Activated CD4-positive, alpha-beta T cell treated with anti-CD3 and anti-CD28 coated beads for 36 hours (primary cell): ENCODE data around the gene ZNF598. TPM values are rescaled to one million over a fixed set of nuclear protein-coding genes. Genes with fewer than 3 reads are reported as not detected.

Experiments used
- ATAC-seq: fragments of 200-7000 bp; cut with Tn5 transposase; one replicate; pipeline ENCODE4 v1.10.0; 2021; ENCODE audit warnings: mild to moderate bottlenecking, moderate library complexity
- CTCF ChIA-PET: fragments of 350-600 bp; sonication (Branson Sonifier 250); formaldehyde crosslinking; loops from one replicate; lab custom pipeline; 2021; ENCODE audit warnings: antibody characterized with exemption; lab: Charles Lee
- POLR2A ChIA-PET: fragments of 350-600 bp; sonication (Branson Sonifier 250); formaldehyde crosslinking; loops from one replicate; lab custom pipeline; 2021; ENCODE audit warnings: antibody characterized with exemption, inconsistent platforms; lab: Charles Lee
- DNase-seq: peaks from one replicate; pipeline ENCODE4 v3.0.0-alpha.2; 2020
- H3K27ac Mint-ChIP-seq: one replicate; pipeline ENCODE4 v1.8.0; 2021; ENCODE audit warnings: mixed read lengths
- H3K27me3 Mint-ChIP-seq: one replicate; pipeline ENCODE4 v1.8.0; 2021; ENCODE audit warnings: mixed read lengths
- H3K36me3 Mint-ChIP-seq: one replicate; pipeline ENCODE4 v1.8.0; 2021; ENCODE audit warnings: low read depth, mixed read lengths
- H3K4me1 Mint-ChIP-seq: one replicate; pipeline ENCODE4 v1.8.0; 2021; ENCODE audit warnings: mixed read lengths
- H3K4me3 Mint-ChIP-seq: one replicate; pipeline ENCODE4 v1.8.0; 2021; ENCODE audit warnings: mild to moderate bottlenecking, moderate library complexity, mixed read lengths
- H3K9me3 Mint-ChIP-seq: one replicate; pipeline ENCODE4 v1.8.0; 2021; ENCODE audit warnings: low read depth, mixed read lengths
- intact Hi-C, 2 experiments: fragments of 100-400 bp; cut with DNase I in 1 of 2; cut with micrococcal nuclease in 1 of 2; formaldehyde crosslinking; loops; one replicate each; pipeline versions ENCODE4 v1.14.2 to v1.15.1; 2022 to 2024; cut with DNase I, micrococcal nuclease
- total RNA-seq, 2 experiments: library from RNA; stranded (reverse); gene quantifications; one replicate each; pipeline ENCODE4 v1.2.3, GENCODE V29; 2021

ZNF598 gene
- total RNA-seq, 2 experiments from 2014 or later: 64.6 to 69.8 TPM

GRCh38 chr16:2047330-2048115 is 37.9 kb upstream of the ZNF598 start, which contains the start of the genes NTHL1 and TSC2:
Gene NTHL1 (minus strand): TSS chr16:2047834. CDS start chr16:2047823, 11 bp downstream.
Gene TSC2 (plus strand): TSS chr16:2047985. CDS start chr16:2048616, 631 bp downstream.
- peaks cover 18% of the 10 kb centered on the region for H3K4me1 Mint-ChIP-seq
- peak; percentile 97 for ATAC-seq
- H3K9me3 Mint-ChIP-seq: no peaks in the 10 kb centered on the region
- POLR2A ChIA-PET: interaction anchor here (0.6 to 1.5 kb wide), 3 partner anchors 83 to 205 kb away, joined by 8 to 12 read pairs (median 8); partner anchors contain the start of genes RPS2 and TRAF7
- CTCF ChIA-PET: interaction anchor here (0.6 to 1.9 kb wide), 12 partner anchors 18 to 569 kb away, joined by 3 to 8 read pairs (median 4); partner anchors contain the start of genes PKD1, RPS2 and TRAF7
- intact Hi-C loops: loop anchor here in 1 of 2 experiments (1.0 to 5.0 kb wide), 19 partner anchors 24 to 977 kb away; partner anchors contain the start of genes ABCA3, ATP6V0C, CCNF and E4F1
- H3K27me3 Mint-ChIP-seq: no peaks in the 10 kb centered on the region
- DNase-seq: peak; percentile 97
- H3K36me3 Mint-ChIP-seq: peaks cover 1% of the 10 kb centered on the region
- peak within 1 kb of the TSS; percentile 85 for H3K27ac Mint-ChIP-seq
- H3K4me3 Mint-ChIP-seq: peak within 1 kb of the TSS; percentile 89

GRCh38 chr16:2046893-2047329 is 37.3 kb upstream of the ZNF598 start:
- Mint-ChIP-seq H3K27me3 (no peaks in the 10 kb centered on the region), H3K36me3 (peaks cover 1% of the 10 kb centered on the region), H3K9me3 (no peaks in the 10 kb centered on the region), H3K27ac (peak overlapping the region; percentile 85), H3K4me3 (peak overlapping the region; percentile 89), H3K4me1 (peaks cover 18% of the 10 kb centered on the region)
- ATAC-seq: no peak
- intact Hi-C loops: loop anchor here in 1 of 2 experiments (1.0 to 5.0 kb wide), 18 partner anchors 24 to 978 kb away; partner anchors contain the start of genes ABCA3, CCNF, E4F1 and JPT2
- no peak for DNase-seq
- CTCF ChIA-PET: interaction anchor here (0.6 to 1.9 kb wide), 5 partner anchors 89 to 569 kb away, joined by 3 to 8 read pairs (median 4); partner anchors contain the start of genes PKD1 and TRAF7
- POLR2A ChIA-PET: interaction anchor here (0.6 to 1.5 kb wide), 3 partner anchors 20 to 220 kb away, joined by 3 to 8 read pairs (median 3); partner anchors contain the start of genes FAHD1, NHERF2 and RPS2

GRCh38 chr16:2045965-2046892 is 36.6 kb upstream of the ZNF598 start:
- H3K27ac Mint-ChIP-seq: peak overlapping the region; percentile 31
- intact Hi-C loops: loop anchor here in 1 of 2 experiments (2.0 to 5.0 kb wide), 5 partner anchors 81 to 979 kb away; partner anchors contain the start of genes CCNF, MAPK8IP3, RPS2 and THOC6
- H3K27me3 Mint-ChIP-seq: no peaks in the 10 kb centered on the region
- H3K36me3 Mint-ChIP-seq: peaks cover 1% of the 10 kb centered on the region
- ChIA-PET POLR2A (interaction anchor here (0.6 to 1.5 kb wide), 3 partner anchors 19 to 219 kb away, joined by 3 to 8 read pairs (median 3); partner anchors contain the start of genes FAHD1, NHERF2 and RPS2), CTCF (interaction anchor here (1.0 to 1.9 kb wide), 2 partner anchors 90 to 94 kb away, joined by 3 to 4 read pairs; partner anchors contain the start of gene PKD1)
- no peaks in the 10 kb centered on the region for H3K9me3 Mint-ChIP-seq
- peak overlapping the region; percentile 89 for H3K4me3 Mint-ChIP-seq
- DNase-seq (no peak), ATAC-seq (no peak)
- H3K4me1 Mint-ChIP-seq: peaks cover 18% of the 10 kb centered on the region

- no peak overlapping the region for H3K4me3 Mint-ChIP-seq
- no peak for ATAC-seq
- intact Hi-C loops: no loop called here
These were observed 34.9 kb upstream of the ZNF598 start for GRCh38 chr16:2044541-2044940.

GRCh38 chr16:2043667-2044451 is 34.2 kb upstream of the ZNF598 start:
- Mint-ChIP-seq H3K27ac (no peak overlapping the region), H3K4me3 (no peak overlapping the region), H3K36me3 (peaks cover 1% of the 10 kb centered on the region), H3K9me3 (no peaks in the 10 kb centered on the region), H3K4me1 (peaks cover 14% of the 10 kb centered on the region), H3K27me3 (no peaks in the 10 kb centered on the region)
- DNase-seq: no peak
- intact Hi-C loops: no loop called here
- CTCF ChIA-PET: no interaction called here
- POLR2A ChIA-PET: no interaction called here
- ATAC-seq: no peak

More at GRCh38 chr16:2044541-2044940, 34.9 kb upstream of the ZNF598 start:
- CTCF ChIA-PET: no interaction called here
- POLR2A ChIA-PET: no interaction called here
- Mint-ChIP-seq H3K27ac (no peak overlapping the region), H3K36me3 (peaks cover 1% of the 10 kb centered on the region), H3K27me3 (no peaks in the 10 kb centered on the region), H3K9me3 (no peaks in the 10 kb centered on the region), H3K4me1 (peaks cover 18% of the 10 kb centered on the region)
- no peak for DNase-seq

GRCh38 chr16:2042986-2043666 is 33.5 kb upstream of the ZNF598 start:
- Mint-ChIP-seq H3K36me3 (peaks cover 1% of the 10 kb centered on the region), H3K9me3 (no peaks in the 10 kb centered on the region), H3K4me3 (no peak overlapping the region), H3K27me3 (no peaks in the 10 kb centered on the region), H3K4me1 (peaks cover 8% of the 10 kb centered on the region), H3K27ac (no peak overlapping the region)
- ATAC-seq: no peak
- DNase-seq: no peak
- POLR2A ChIA-PET: no interaction called here
- intact Hi-C loops: no loop called here
- CTCF ChIA-PET: no interaction called here

GRCh38 chr16:2042171-2042985 is 32.8 kb upstream of the ZNF598 start:
- H3K27me3 Mint-ChIP-seq: no peaks in the 10 kb centered on the region
- H3K4me3 Mint-ChIP-seq: no peak overlapping the region
- ChIA-PET POLR2A (no interaction called here), CTCF (no interaction called here)
- H3K27ac Mint-ChIP-seq: no peak overlapping the region
- no peak for DNase-seq
- H3K36me3 Mint-ChIP-seq: peaks cover 1% of the 10 kb centered on the region
- intact Hi-C loops: no loop called here
- ATAC-seq: no peak
- H3K4me1 Mint-ChIP-seq: peaks cover 8% of the 10 kb centered on the region
- H3K9me3 Mint-ChIP-seq: no peaks in the 10 kb centered on the region

- intact Hi-C loops: no loop called here
- H3K9me3 Mint-ChIP-seq: no peaks in the 10 kb centered on the region
- POLR2A ChIA-PET: interaction anchor here (0.6 kb wide), 1 partner anchor 27 kb away, joined by 3 read pairs; no protein-coding TSS in a partner anchor
- no peak overlapping the region for H3K4me3 Mint-ChIP-seq
- CTCF ChIA-PET: interaction anchor here (0.6 kb wide), 2 partner anchors 107 to 475 kb away, joined by 3 read pairs; no protein-coding TSS in a partner anchor
- no peaks in the 10 kb centered on the region for H3K4me1 Mint-ChIP-seq
- H3K27ac Mint-ChIP-seq: no peak overlapping the region
- no peaks in the 10 kb centered on the region for H3K36me3 Mint-ChIP-seq
- no peaks in the 10 kb centered on the region for H3K27me3 Mint-ChIP-seq
- ATAC-seq: no peak
- no peak for DNase-seq
These were observed 31.3 kb upstream of the ZNF598 start for GRCh38 chr16:2040787-2041522.
